ENCODE measurements around the gene ADAT2. TPM values are rescaled to one million over a fixed set of nuclear protein-coding genes. Genes with fewer than 3 reads are reported as not detected.
A peak's percentile ranks its signal among the peaks of the same experiment; 100 is the strongest.

ADAT2 gene
- total RNA-seq (ENCODE audit: low replicate concordance) = 5.2 and 10.3 TPM in 2 replicates
- long read RNA-seq, transcript ADAT2-201 (6 exons, 2,065 nt) = major isoform, 15 of 18 reads
- long read RNA-seq, partial matches to known transcripts = 1 of 18 reads
- long read RNA-seq, other reads (novel, unspliced or antisense) = 2 of 18 reads

DNA sequence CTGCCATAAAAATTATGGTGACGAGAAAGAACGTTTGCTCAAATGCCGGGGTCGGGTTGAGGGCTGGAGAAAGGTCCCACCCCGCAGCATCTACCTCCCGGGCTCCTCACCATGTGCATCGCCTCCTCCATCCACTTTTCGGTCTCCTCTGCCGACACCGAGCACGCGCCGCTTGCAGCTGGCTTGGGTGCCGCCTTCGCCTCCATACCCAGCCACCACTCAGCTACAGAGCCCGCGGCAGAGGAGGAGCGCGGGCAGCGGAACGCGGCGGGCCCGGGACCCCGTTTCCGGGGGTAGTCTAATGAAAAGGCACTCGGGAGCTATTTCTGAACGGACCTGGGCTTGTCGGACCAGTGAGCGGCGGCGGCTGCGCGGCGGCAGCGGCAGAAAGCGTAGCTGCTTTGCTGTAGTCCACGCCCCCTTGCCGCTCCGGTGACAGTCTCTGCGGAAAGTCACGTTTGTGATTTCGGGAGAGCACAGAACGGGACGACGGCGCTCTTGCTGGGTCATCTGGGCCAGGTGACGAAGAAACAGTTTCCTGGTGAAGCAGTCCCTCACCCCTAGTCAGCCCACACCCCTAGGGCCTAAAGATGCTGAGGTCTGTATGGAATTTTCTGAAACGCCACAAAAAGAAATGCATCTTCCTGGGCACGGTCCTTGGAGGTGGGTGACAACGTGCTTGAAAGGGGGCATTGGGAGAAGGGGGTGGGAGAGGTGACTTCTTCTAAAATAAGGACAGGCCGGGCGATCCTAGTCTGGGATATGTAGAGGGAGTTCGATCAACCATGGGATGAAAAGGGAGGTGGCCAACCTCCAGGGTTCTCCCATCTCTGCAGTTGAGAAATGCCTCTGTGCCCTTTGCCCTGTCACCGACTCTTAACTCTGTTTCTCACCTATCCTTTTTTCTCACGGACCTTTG, at the start of gene ADAT2, which contains the start of gene PEX3:
TSS of gene ADAT2 (minus strand) at position 243 of the 919 bp plus-strand sequence. CDS start at position 206, 37 bp downstream.
TSS of gene PEX3 (plus strand) at position 353 of the 919 bp plus-strand sequence. CDS start at position 591, 238 bp downstream.
- peak; percentile 92 for DNase-seq (ENCODE audit: extremely low spot score, unreplicated experiment)
- Mint-ChIP-seq H3K9me3 (no peaks in the 10 kb centered on the region), H3K36me3 (peaks cover 4% of the 10 kb centered on the region), H3K4me1 (ENCODE audit: unreplicated experiment) (peaks cover 14% of the 10 kb centered on the region), H3K27me3 (no peaks in the 10 kb centered on the region), H3K27ac (peak within 1 kb of the TSS; percentile 94), H3K4me3 (peak within 1 kb of the TSS; percentile 99)
- TF ChIP-seq, protein P1, sequence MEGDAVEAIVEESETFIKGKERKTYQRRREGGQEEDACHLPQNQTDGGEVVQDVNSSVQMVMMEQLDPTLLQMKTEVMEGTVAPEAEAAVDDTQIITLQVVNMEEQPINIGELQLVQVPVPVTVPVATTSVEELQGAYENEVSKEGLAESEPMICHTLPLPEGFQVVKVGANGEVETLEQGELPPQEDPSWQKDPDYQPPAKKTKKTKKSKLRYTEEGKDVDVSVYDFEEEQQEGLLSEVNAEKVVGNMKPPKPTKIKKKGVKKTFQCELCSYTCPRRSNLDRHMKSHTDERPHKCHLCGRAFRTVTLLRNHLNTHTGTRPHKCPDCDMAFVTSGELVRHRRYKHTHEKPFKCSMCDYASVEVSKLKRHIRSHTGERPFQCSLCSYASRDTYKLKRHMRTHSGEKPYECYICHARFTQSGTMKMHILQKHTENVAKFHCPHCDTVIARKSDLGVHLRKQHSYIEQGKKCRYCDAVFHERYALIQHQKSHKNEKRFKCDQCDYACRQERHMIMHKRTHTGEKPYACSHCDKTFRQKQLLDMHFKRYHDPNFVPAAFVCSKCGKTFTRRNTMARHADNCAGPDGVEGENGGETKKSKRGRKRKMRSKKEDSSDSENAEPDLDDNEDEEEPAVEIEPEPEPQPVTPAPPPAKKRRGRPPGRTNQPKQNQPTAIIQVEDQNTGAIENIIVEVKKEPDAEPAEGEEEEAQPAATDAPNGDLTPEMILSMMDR (conservative IDR thresholded peaks at IDR 0.05) = no peak

DNA sequence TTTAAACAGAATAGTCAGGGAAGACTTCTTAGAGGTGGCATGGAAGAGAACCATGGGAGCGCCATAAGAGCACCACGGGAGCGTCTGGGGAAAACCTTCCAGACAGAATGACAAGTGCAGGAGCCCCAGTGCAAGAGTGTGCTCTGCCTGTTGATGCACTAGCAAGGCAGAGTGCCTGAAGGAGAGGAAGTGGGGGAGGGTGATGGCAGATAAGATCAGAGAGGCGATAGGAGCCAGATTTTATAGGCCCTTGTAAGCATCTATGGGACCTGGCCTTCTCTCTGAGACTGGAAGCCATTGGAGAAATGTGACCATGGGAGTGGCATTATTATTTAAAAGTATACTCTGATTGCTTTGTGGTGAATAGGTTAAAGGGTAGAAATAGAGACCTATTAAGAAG, 47.9 kb upstream of the ADAT2 start:
- no peak for DNase-seq (ENCODE audit: extremely low spot score, unreplicated experiment)
- Mint-ChIP-seq H3K9me3 (no peaks in the 10 kb centered on the region), H3K27me3 (no peaks in the 10 kb centered on the region), H3K36me3 (peaks cover 47% of the 10 kb centered on the region), H3K27ac (no peak overlapping the region), H3K4me3 (no peak overlapping the region), H3K4me1 (ENCODE audit: unreplicated experiment) (no peaks in the 10 kb centered on the region)
- TF ChIP-seq, protein P1 (conservative IDR thresholded peaks at IDR 0.05) = no peak

GRCh38 chr6:143496974-143497373, 46.5 kb upstream of the ADAT2 start:
- Mint-ChIP-seq H3K27me3 (no peaks in the 10 kb centered on the region), H3K36me3 (peaks cover 47% of the 10 kb centered on the region), H3K9me3 (no peaks in the 10 kb centered on the region), H3K4me3 (no peak overlapping the region), H3K27ac (no peak overlapping the region), H3K4me1 (ENCODE audit: unreplicated experiment) (no peaks in the 10 kb centered on the region)
- DNase-seq (ENCODE audit: extremely low spot score, unreplicated experiment) = no peak
- TF ChIP-seq, protein P1 (conservative IDR thresholded peaks at IDR 0.05) = no peak

DNA sequence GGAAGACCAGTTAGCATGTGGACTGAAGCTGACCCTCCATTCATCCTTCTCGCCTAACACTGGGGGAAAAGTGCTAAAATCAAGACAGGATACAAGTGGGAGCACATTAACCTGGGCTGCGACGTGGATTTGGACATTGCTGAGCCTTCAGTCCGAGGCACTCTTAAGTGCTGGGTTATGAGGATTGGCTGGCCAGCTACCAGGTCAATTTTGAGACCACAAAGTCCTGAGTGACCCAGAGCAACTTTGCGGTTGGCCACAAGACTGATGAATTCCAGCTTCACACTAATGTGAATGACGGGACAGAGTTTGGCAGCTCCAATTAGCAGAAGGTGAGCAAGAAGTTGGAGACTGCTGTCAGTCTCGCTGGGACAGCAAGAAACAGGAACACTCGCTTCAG, 40.3 kb upstream of the ADAT2 start:
- DNase-seq (ENCODE audit: extremely low spot score, unreplicated experiment) = no peak
- Mint-ChIP-seq H3K4me1 (ENCODE audit: unreplicated experiment) (no peaks in the 10 kb centered on the region), H3K27ac (no peak overlapping the region), H3K36me3 (peaks cover 6% of the 10 kb centered on the region), H3K4me3 (no peak overlapping the region), H3K9me3 (no peaks in the 10 kb centered on the region), H3K27me3 (no peaks in the 10 kb centered on the region)
- TF ChIP-seq, protein P1 (conservative IDR thresholded peaks at IDR 0.05) = no peak

GRCh38 chr6:143490244-143490643, 39.7 kb upstream of the ADAT2 start:
- Mint-ChIP-seq H3K9me3 (no peaks in the 10 kb centered on the region), H3K27ac (no peak overlapping the region), H3K36me3 (peaks cover 6% of the 10 kb centered on the region), H3K27me3 (no peaks in the 10 kb centered on the region), H3K4me1 (ENCODE audit: unreplicated experiment) (no peaks in the 10 kb centered on the region), H3K4me3 (no peak overlapping the region)
- TF ChIP-seq, protein P1 (conservative IDR thresholded peaks at IDR 0.05) = no peak
- DNase-seq (ENCODE audit: extremely low spot score, unreplicated experiment) = no peak

All from type B pancreatic cell (in vitro differentiated cells).